Suprapubic skin (tissue), 4 donors: ENCODE measurements around the gene LPP. TPM values are rescaled to one million over a fixed set of nuclear protein-coding genes. Genes with fewer than 3 reads are reported as not detected.

Experiments
- DNase-seq, 2 donors: peaks; one replicate each; pipeline ENCODE4 v3.0.0-alpha.2; 2019; ENCODE audit warnings: low spot score in 2 of 2
- H3K27ac ChIP-seq: fragments of 200-600 bp; sonication (generic); one replicate; pipeline ENCODE4 v1.5.1; 2019
- H3K27me3 ChIP-seq: fragments of 200-600 bp; sonication (generic); one replicate; pipeline ENCODE4 v1.5.1; 2019
- H3K36me3 ChIP-seq: fragments of 200-600 bp; sonication (generic); one replicate; pipeline ENCODE4 v1.5.1; 2019
- H3K4me1 ChIP-seq: fragments of 200-600 bp; sonication (generic); one replicate; pipeline ENCODE4 v1.5.1; 2019
- H3K4me3 ChIP-seq: fragments of 200-600 bp; sonication (generic); one replicate; pipeline ENCODE4 v1.5.1; 2019; ENCODE audit warnings: mild to moderate bottlenecking
- H3K9me3 ChIP-seq: fragments of 200-600 bp; sonication (generic); one replicate; pipeline ENCODE4 v1.5.1; 2019
- CTCF ChIP-seq, 2 donors: fragments of 200-600 bp in 1 of 2; fragments of 450-650 bp in 1 of 2; sonication (generic) in 1 of 2; IDR thresholded peaks; one replicate each; pipeline ENCODE4 v1.5.1; 2016 to 2019; ENCODE audit warnings: antibody characterized with exemption in 2 of 2, mild to moderate bottlenecking in 1 of 2, moderate library complexity in 1 of 2
- EP300 ChIP-seq: sonication (generic); formaldehyde crosslinking; IDR thresholded peaks from one replicate; pipeline ENCODE4 v1.6.1; 2017; ENCODE audit warnings: antibody characterized with exemption
- POLR2A ChIP-seq, 2 donors: fragments of 450-650 bp; IDR thresholded peaks; one replicate each; pipeline ENCODE4 v1.6.1; 2017; ENCODE audit warnings: antibody characterized with exemption in 2 of 2, mild to moderate bottlenecking in 2 of 2, moderate library complexity in 2 of 2
- POLR2AphosphoS5 ChIP-seq, 3 donors: sonication (generic); formaldehyde crosslinking; IDR thresholded peaks; one replicate each; pipeline ENCODE4 v1.6.1; 2017; ENCODE audit warnings: antibody characterized with exemption in 3 of 3
- WGBS: methylation state at CpG from one replicate; pipeline ENCODE4 v1.1.5; 2018; 5-methylcytosine and 5-hydroxymethylcytosine counted together
- total RNA-seq, 4 donors: library from RNA; depleted of rRNA; stranded (reverse); fragments of >200 nt; gene quantifications; one replicate each; pipeline ENCODE4 v1.1.0, GENCODE V29; 2016

Gene LPP
- total RNA-seq, 4 donors from 2014 or later: 56.8 to 127 (median 84.2) TPM

- Histone ChIP-seq H3K27me3 (no peaks in the 10 kb centered on the region), H3K27ac (no peak overlapping the region), H3K9me3 (no peaks in the 10 kb centered on the region), H3K4me3 (no peak overlapping the region), H3K36me3 (peaks cover 12% of the 10 kb centered on the region), H3K4me1 (no peaks in the 10 kb centered on the region)
- no peak for TF ChIP-seq POLR2AphosphoS5 (IDR thresholded peaks at IDR 0.05)
- no peak for TF ChIP-seq CTCF (IDR thresholded peaks at IDR 0.05)
- TF ChIP-seq POLR2A (IDR thresholded peaks at IDR 0.05): no peak
- TF ChIP-seq EP300: no peak
- no peak for DNase-seq
- 67% methylated on average over 6 of the region's 6 CpGs for WGBS
These were observed 253.4 kb downstream of the LPP start for GRCh38 chr3:188407158-188407880.

- H3K4me3 ChIP-seq: no peak overlapping the region
- no peak overlapping the region for H3K27ac ChIP-seq
- no peaks in the 10 kb centered on the region for H3K9me3 ChIP-seq
- TF ChIP-seq POLR2A (IDR thresholded peaks at IDR 0.05) (no peak), EP300 (no peak), POLR2AphosphoS5 (IDR thresholded peaks at IDR 0.05) (no peak), CTCF (IDR thresholded peaks at IDR 0.05) (no peak)
- H3K36me3 ChIP-seq: peaks cover 12% of the 10 kb centered on the region
- DNase-seq: no peak
- no peaks in the 10 kb centered on the region for H3K27me3 ChIP-seq
- 92% methylated on average over 3 of the region's 3 CpGs for WGBS
- no peaks in the 10 kb centered on the region for H3K4me1 ChIP-seq
These were observed 254.9 kb downstream of the LPP start for GRCh38 chr3:188408831-188409230.

GRCh38 chr3:188411750-188412149 lies 257.8 kb downstream of the LPP start:
- Histone ChIP-seq H3K9me3 (no peaks in the 10 kb centered on the region), H3K27ac (no peak overlapping the region), H3K4me1 (no peaks in the 10 kb centered on the region), H3K4me3 (no peak overlapping the region), H3K27me3 (no peaks in the 10 kb centered on the region), H3K36me3 (peaks cover 3% of the 10 kb centered on the region)
- TF ChIP-seq POLR2A (IDR thresholded peaks at IDR 0.05) (no peak), EP300 (no peak), CTCF (IDR thresholded peaks at IDR 0.05) (no peak), POLR2AphosphoS5 (IDR thresholded peaks at IDR 0.05) (no peak)
- DNase-seq: no peak
- 91% methylated on average over 2 of the region's 2 CpGs for WGBS

- H3K4me3 ChIP-seq: no peak overlapping the region
- WGBS: 50% methylated on average over 3 of the region's 3 CpGs
- no peak overlapping the region for H3K27ac ChIP-seq
- TF ChIP-seq EP300 (no peak), POLR2AphosphoS5 (IDR thresholded peaks at IDR 0.05) (no peak), CTCF (IDR thresholded peaks at IDR 0.05) (no peak), POLR2A (IDR thresholded peaks at IDR 0.05) (no peak)
- H3K27me3 ChIP-seq: no peaks in the 10 kb centered on the region
- H3K4me1 ChIP-seq: no peaks in the 10 kb centered on the region
- H3K36me3 ChIP-seq: no peaks in the 10 kb centered on the region
- no peak for DNase-seq
- H3K9me3 ChIP-seq: no peaks in the 10 kb centered on the region
These were observed 261.2 kb downstream of the LPP start for GRCh38 chr3:188415196-188415595.

- Histone ChIP-seq H3K36me3 (no peaks in the 10 kb centered on the region), H3K4me3 (no peak overlapping the region), H3K4me1 (peaks cover 3% of the 10 kb centered on the region), H3K9me3 (no peaks in the 10 kb centered on the region), H3K27me3 (no peaks in the 10 kb centered on the region), H3K27ac (no peak overlapping the region)
- TF ChIP-seq EP300 (no peak), POLR2AphosphoS5 (IDR thresholded peaks at IDR 0.05) (no peak), POLR2A (IDR thresholded peaks at IDR 0.05) (no peak), CTCF (IDR thresholded peaks at IDR 0.05) (no peak)
- DNase-seq: no peak
- 88% methylated on average over 1 of the region's 1 CpG for WGBS
These were observed 262.1 kb downstream of the LPP start for GRCh38 chr3:188416041-188416440.
